GM23338 (cell line): ENCODE measurements around the gene DMBX1.

Experiments used
- CREB1 ChIP-seq: fragments of 250-450 bp; sonication (Bioruptor Pico); IDR thresholded peaks from 2 replicates; pipeline ENCODE4 v1.5.0; 2020; ENCODE audit warnings: low read depth, mild to moderate bottlenecking, moderate library complexity
- EZH2 ChIP-seq: fragments of 200-600 bp; sonication (generic); IDR thresholded peaks from one replicate; pipeline ENCODE4 v1.8.0; 2017; ENCODE audit warnings: antibody characterized with exemption, mild to moderate bottlenecking, low read depth; ENCODE audit not compliant: unreplicated experiment
- EZH2phosphoT487 ChIP-seq: fragments of 200-600 bp; sonication (generic); IDR thresholded peaks from one replicate; pipeline ENCODE4 v1.8.1; 2018; ENCODE audit warnings: antibody characterized with exemption; ENCODE audit not compliant: unreplicated experiment
- JUNB ChIP-seq: IDR thresholded peaks from one replicate; pipeline ENCODE4 v1.6.1; 2016; ENCODE audit warnings: antibody characterized with exemption; ENCODE audit not compliant: unreplicated experiment
- POLR2AphosphoS5 ChIP-seq: IDR thresholded peaks from 2 replicates; pipeline ENCODE4 v1.6.1; 2016; ENCODE audit warnings: antibody characterized with exemption, low read depth
- TF ChIP-seq, protein P1 (sequence below), 2 experiments: fragments of 200-600 bp in 1 of 2; sonication (generic) in 1 of 2; conservative IDR thresholded peaks; 2 replicates each; pipeline versions ENCODE4 v1.5.1 to v1.6.1; 2016 to 2017; ENCODE audit warnings: antibody characterized with exemption in 2 of 2, low read depth in 2 of 2, mild to moderate bottlenecking in 2 of 2, moderate library complexity in 1 of 2
- TF ChIP-seq, protein P2 (sequence below): IDR thresholded peaks from one replicate; pipeline ENCODE4 v1.6.1; 2018; ENCODE audit warnings: antibody characterized with exemption; ENCODE audit not compliant: unreplicated experiment
- TF ChIP-seq, protein P3 (sequence below): IDR thresholded peaks from 2 replicates; pipeline ENCODE4 v1.6.1; 2016; ENCODE audit warnings: antibody characterized with exemption
- TF ChIP-seq, protein P4 (sequence below): fragments of 250-450 bp; sonication (Bioruptor Pico); IDR thresholded peaks from 2 replicates; pipeline ENCODE4 v1.5.0; 2020; ENCODE audit warnings: mild to moderate bottlenecking, moderate library complexity

DNA sequence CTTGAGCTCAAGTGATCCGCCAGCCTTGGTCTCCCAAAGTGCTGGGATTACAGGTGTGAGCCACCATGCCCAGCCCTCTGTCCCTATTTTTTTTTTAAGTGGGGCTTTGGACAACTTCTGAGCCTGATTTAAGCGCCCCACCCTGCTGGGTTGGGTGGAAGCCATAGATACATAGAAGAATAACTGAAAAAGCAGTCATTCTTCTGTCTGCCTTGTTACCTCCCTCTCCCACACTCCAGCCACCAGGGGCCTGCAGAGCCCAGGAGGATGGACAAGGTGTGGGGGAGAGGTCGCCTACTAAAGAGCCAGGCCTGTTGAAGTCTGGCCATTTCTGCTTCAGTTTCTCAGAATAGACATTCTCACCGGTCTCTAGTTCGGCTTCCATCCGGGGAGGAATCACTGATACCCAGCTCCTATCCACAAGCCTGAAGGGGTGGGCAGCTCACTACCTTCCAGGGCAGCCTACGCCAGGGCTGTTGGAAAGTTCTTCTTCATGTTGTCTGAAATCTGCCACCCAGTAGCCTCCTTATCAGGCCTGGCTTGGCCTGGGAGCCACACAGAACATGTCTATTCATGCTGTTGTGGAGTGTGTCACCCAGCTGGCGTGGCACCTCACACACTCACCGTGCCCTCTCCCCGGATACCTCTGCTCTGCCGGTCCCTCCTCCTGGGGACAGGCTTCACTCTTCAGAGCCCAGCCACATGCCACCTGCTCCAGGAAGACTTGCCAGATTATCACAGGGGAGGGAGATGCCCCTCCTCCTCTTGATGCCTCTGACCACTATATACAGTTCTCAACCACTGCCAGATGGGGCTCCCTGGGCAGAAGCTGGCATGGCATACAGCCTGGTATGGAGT is 34.1 kb downstream of the DMBX1 start:
- TF ChIP-seq, protein P1, sequence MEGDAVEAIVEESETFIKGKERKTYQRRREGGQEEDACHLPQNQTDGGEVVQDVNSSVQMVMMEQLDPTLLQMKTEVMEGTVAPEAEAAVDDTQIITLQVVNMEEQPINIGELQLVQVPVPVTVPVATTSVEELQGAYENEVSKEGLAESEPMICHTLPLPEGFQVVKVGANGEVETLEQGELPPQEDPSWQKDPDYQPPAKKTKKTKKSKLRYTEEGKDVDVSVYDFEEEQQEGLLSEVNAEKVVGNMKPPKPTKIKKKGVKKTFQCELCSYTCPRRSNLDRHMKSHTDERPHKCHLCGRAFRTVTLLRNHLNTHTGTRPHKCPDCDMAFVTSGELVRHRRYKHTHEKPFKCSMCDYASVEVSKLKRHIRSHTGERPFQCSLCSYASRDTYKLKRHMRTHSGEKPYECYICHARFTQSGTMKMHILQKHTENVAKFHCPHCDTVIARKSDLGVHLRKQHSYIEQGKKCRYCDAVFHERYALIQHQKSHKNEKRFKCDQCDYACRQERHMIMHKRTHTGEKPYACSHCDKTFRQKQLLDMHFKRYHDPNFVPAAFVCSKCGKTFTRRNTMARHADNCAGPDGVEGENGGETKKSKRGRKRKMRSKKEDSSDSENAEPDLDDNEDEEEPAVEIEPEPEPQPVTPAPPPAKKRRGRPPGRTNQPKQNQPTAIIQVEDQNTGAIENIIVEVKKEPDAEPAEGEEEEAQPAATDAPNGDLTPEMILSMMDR (conservative IDR thresholded peaks at IDR 0.05; ENCODE audit: low read depth in 2 of 2) = no peak
- TF ChIP-seq CREB1 (no peak), POLR2AphosphoS5 (no peak), EZH2 (no peak), EZH2phosphoT487 (no peak), JUNB (no peak)
- TF ChIP-seq, protein P2, sequence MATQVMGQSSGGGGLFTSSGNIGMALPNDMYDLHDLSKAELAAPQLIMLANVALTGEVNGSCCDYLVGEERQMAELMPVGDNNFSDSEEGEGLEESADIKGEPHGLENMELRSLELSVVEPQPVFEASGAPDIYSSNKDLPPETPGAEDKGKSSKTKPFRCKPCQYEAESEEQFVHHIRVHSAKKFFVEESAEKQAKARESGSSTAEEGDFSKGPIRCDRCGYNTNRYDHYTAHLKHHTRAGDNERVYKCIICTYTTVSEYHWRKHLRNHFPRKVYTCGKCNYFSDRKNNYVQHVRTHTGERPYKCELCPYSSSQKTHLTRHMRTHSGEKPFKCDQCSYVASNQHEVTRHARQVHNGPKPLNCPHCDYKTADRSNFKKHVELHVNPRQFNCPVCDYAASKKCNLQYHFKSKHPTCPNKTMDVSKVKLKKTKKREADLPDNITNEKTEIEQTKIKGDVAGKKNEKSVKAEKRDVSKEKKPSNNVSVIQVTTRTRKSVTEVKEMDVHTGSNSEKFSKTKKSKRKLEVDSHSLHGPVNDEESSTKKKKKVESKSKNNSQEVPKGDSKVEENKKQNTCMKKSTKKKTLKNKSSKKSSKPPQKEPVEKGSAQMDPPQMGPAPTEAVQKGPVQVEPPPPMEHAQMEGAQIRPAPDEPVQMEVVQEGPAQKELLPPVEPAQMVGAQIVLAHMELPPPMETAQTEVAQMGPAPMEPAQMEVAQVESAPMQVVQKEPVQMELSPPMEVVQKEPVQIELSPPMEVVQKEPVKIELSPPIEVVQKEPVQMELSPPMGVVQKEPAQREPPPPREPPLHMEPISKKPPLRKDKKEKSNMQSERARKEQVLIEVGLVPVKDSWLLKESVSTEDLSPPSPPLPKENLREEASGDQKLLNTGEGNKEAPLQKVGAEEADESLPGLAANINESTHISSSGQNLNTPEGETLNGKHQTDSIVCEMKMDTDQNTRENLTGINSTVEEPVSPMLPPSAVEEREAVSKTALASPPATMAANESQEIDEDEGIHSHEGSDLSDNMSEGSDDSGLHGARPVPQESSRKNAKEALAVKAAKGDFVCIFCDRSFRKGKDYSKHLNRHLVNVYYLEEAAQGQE = no peak
- TF ChIP-seq, protein P3, sequence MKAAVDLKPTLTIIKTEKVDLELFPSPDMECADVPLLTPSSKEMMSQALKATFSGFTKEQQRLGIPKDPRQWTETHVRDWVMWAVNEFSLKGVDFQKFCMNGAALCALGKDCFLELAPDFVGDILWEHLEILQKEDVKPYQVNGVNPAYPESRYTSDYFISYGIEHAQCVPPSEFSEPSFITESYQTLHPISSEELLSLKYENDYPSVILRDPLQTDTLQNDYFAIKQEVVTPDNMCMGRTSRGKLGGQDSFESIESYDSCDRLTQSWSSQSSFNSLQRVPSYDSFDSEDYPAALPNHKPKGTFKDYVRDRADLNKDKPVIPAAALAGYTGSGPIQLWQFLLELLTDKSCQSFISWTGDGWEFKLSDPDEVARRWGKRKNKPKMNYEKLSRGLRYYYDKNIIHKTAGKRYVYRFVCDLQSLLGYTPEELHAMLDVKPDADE = no peak
- TF ChIP-seq, protein P4, sequence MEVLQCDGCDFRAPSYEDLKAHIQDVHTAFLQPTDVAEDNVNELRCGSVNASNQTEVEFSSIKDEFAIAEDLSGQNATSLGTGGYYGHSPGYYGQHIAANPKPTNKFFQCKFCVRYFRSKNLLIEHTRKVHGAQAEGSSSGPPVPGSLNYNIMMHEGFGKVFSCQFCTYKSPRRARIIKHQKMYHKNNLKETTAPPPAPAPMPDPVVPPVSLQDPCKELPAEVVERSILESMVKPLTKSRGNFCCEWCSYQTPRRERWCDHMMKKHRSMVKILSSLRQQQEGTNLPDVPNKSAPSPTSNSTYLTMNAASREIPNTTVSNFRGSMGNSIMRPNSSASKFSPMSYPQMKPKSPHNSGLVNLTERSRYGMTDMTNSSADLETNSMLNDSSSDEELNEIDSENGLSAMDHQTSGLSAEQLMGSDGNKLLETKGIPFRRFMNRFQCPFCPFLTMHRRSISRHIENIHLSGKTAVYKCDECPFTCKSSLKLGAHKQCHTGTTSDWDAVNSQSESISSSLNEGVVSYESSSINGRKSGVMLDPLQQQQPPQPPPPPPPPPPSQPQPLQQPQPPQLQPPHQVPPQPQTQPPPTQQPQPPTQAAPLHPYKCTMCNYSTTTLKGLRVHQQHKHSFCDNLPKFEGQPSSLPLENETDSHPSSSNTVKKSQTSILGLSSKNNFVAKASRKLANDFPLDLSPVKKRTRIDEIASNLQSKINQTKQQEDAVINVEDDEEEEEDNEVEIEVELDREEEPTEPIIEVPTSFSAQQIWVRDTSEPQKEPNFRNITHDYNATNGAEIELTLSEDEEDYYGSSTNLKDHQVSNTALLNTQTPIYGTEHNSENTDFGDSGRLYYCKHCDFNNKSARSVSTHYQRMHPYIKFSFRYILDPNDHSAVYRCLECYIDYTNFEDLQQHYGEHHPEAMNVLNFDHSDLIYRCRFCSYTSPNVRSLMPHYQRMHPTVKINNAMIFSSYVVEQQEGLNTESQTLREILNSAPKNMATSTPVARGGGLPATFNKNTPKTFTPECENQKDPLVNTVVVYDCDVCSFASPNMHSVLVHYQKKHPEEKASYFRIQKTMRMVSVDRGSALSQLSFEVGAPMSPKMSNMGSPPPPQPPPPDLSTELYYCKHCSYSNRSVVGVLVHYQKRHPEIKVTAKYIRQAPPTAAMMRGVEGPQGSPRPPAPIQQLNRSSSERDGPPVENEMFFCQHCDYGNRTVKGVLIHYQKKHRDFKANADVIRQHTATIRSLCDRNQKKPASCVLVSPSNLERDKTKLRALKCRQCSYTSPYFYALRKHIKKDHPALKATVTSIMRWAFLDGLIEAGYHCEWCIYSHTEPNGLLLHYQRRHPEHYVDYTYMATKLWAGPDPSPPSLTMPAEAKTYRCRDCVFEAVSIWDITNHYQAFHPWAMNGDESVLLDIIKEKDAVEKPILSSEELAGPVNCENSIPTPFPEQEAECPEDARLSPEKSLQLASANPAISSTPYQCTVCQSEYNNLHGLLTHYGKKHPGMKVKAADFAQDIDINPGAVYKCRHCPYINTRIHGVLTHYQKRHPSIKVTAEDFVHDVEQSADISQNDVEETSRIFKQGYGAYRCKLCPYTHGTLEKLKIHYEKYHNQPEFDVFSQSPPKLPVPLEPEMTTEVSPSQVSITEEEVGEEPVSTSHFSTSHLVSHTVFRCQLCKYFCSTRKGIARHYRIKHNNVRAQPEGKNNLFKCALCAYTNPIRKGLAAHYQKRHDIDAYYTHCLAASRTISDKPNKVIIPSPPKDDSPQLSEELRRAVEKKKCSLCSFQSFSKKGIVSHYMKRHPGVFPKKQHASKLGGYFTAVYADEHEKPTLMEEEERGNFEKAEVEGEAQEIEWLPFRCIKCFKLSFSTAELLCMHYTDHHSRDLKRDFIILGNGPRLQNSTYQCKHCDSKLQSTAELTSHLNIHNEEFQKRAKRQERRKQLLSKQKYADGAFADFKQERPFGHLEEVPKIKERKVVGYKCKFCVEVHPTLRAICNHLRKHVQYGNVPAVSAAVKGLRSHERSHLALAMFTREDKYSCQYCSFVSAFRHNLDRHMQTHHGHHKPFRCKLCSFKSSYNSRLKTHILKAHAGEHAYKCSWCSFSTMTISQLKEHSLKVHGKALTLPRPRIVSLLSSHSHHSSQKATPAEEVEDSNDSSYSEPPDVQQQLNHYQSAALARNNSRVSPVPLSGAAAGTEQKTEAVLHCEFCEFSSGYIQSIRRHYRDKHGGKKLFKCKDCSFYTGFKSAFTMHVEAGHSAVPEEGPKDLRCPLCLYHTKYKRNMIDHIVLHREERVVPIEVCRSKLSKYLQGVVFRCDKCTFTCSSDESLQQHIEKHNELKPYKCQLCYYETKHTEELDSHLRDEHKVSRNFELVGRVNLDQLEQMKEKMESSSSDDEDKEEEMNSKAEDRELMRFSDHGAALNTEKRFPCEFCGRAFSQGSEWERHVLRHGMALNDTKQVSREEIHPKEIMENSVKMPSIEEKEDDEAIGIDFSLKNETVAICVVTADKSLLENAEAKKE (CRISPR knock-in tag) = no peak
